Fibroblast of gingiva (primary cell): Measurements from ENCODE around the gene SLC1A2.
A peak's percentile ranks its signal among the peaks of the same experiment; 100 is the strongest.

Experiments used
- DNase-seq: peaks from one replicate; pipeline ENCODE4 v3.0.0-alpha.2; 2011; ENCODE audit warnings: low read depth

Gene SLC1A2

GRCh38 chr11:35223991-35224390 is 195.4 kb downstream of the SLC1A2 start:
- no peak for DNase-seq

- DNase-seq, result peak; percentile 85
These were observed 196.0 kb downstream of the SLC1A2 start for GRCh38 chr11:35223371-35223796.

DNA sequence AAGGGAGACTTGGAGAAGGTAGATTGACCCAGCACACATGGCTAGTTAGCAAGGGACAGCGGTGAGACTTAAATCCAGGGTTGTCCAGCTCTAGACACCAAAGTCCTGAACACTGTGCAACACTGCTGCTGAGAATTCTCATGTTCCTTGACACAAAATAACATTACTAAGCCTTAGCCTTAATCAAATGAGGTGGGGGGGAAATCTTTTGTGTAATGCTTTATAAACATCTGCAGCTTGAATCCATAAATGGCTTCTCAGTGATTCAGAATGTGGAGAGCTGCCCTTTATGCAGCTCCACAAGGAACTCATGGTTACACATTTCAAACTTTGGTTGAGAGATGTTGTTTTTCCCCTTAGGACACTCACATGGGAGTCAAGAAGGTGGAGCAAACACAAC is 200.4 kb downstream of the SLC1A2 start:
- peak; percentile 61 for DNase-seq

- DNase-seq, result peak; percentile 47
These were observed 202.2 kb downstream of the SLC1A2 start for GRCh38 chr11:35216962-35217678.

- DNase-seq, result no peak
These were observed 203.4 kb downstream of the SLC1A2 start for GRCh38 chr11:35215945-35216344.

DNA sequence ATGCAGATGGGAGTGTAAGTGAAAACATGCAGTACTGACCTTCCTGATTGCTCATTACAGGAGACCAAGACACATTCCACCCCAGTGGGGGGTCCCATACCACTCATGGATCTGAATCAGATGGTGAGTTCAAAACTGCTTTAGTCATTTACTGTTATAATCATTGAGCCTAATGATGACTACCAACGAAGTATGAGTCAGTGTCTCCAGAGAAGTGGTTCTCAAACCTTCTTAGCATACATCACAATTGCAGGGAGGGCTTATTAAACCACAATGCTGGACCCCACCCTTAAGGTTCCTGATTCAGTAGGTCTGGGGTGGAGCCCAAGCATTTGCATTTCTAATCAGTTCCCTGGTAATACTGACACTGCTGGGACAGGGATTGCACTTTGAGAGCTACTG is 204.6 kb downstream of the SLC1A2 start:
- peak; percentile 79 for DNase-seq

GRCh38 chr11:35214226-35214770 is 205.1 kb downstream of the SLC1A2 start:
- DNase-seq, result peak; percentile 16

DNA sequence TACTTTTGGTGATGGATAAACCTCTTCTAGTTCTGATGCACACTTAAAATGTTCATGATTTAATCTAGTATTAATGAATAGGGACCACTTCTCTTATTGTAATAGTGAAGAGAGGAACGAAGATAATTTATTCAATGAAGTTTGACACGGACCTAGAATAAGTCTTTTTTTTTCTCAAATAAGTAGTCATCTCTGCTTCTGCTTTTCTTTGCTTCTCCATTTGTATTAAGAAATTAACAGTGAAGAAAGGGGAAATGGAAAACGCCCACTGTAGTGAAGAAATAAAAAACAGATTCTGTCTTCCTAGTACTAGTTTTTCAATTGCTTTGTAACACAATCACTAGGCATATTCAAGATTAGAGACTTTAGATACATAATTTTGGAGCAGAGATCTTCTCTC is 207.4 kb downstream of the SLC1A2 start:
- no peak for DNase-seq

- DNase-seq, result peak; percentile 58
These were observed 208.3 kb downstream of the SLC1A2 start for GRCh38 chr11:35210876-35211546.

DNA sequence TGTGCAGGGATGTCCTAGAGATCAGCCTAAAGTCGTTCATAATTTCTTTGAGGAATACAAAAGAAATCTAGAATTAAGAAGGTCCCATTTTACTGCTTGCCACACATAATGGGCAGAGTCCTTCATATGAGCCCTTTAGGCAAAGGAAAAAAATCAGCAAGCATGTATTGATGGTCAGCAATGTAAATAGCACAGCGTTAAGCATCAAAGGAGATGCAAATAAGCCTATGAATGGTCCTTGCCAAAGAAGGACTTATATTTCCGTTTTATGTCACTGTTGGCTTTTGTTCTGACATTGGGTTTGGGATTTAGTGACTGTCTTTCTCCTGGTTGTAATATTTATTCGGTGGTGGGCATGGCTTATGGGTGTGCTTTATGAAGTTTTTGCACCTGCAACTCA is 210.6 kb downstream of the SLC1A2 start:
- DNase-seq, result no peak

- no peak for DNase-seq
These were observed 211.6 kb downstream of the SLC1A2 start for GRCh38 chr11:35207471-35208403.

- no peak for DNase-seq
These were observed 212.7 kb downstream of the SLC1A2 start for GRCh38 chr11:35206616-35207015.

DNA sequence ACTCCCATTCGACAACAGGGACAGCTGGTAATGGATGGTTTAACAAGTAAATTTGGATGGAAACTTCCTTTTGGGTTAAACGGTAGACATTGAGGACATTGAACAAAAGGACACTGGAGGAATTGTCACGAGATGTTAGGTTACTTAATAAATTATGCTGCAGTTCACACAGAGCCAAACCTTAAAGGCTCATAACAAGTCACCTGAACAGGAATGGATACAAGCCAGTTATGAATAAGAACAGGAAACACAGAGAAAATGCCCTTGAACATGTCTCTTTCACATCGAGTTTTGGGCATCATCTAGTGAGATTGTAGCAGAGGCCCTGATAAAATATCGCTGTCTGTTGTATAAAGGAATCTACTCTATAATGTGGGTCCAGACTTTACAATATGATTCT is 214.7 kb downstream of the SLC1A2 start:
- DNase-seq, result no peak
